HEK293 (cell line): ENCODE results near the gene MYOM1.

Experiments
- CTCF ChIA-PET: fragments of 350-600 bp; formaldehyde crosslinking; extraction: SDS; loops from one replicate; lab custom pipeline; 2021; ENCODE audit warnings: antibody characterized with exemption; lab: Yijun Ruan, JAX
- POLR2A ChIA-PET: fragments of 300-600 bp; formaldehyde crosslinking; extraction: SDS; loops from one replicate; lab custom pipeline; 2020; ENCODE audit warnings: antibody characterized with exemption, inconsistent platforms; lab: Yijun Ruan, JAX
- H3K27ac ChIP-seq: fragments of 200-500 bp; sonication (Bioruptor generic); 2 replicates; pipeline ENCODE4 v1.5.1; 2014; ENCODE audit warnings: low read depth, low read length, control low read depth, inconsistent platforms; ENCODE audit errors: extremely low read depth
- H3K36me3 ChIP-seq, 2 experiments: fragments of 200-500 bp in 1 of 2; sonication (Bioruptor generic) in 1 of 2; 1 replicate in 1 of 2; 2 replicates in 1 of 2; pipeline ENCODE4 v1.5.1; 2014 to 2017; ENCODE audit warnings: inconsistent platforms in 2 of 2, low read length in 2 of 2; ENCODE audit not compliant: control insufficient read depth in 2 of 2, insufficient read depth in 1 of 2
- H3K4me1 ChIP-seq: fragments of 200-500 bp; sonication (Bioruptor generic); 2 replicates; pipeline ENCODE4 v1.5.1; 2014; ENCODE audit warnings: mild to moderate bottlenecking, low read length, inconsistent platforms; ENCODE audit not compliant: control insufficient read depth, insufficient read depth
- H3K4me3 ChIP-seq: 2 replicates; pipeline ENCODE4 v1.5.1; 2011; ENCODE audit warnings: low read depth, mild to moderate bottlenecking, control low read depth, low read length, moderate library complexity
- H3K9me3 ChIP-seq: fragments of 200-500 bp; sonication (Bioruptor generic); 2 replicates; pipeline ENCODE4 v1.5.1; 2014; ENCODE audit warnings: low read depth, low read length, inconsistent platforms; ENCODE audit not compliant: control insufficient read depth, insufficient read depth
- KLF7 ChIP-seq: fragments of 450-650 bp; formaldehyde crosslinking; IDR thresholded peaks from 2 replicates; pipeline ENCODE4 v1.5.1; 2016; ENCODE audit warnings: missing biosample characterization, missing genetic modification characterization, borderline replicate concordance
- OVOL3 ChIP-seq: fragments of 450-650 bp; formaldehyde crosslinking; IDR thresholded peaks from 2 replicates; pipeline ENCODE4 v1.5.1; 2016; ENCODE audit warnings: missing biosample characterization, missing genetic modification characterization
- PRDM2 ChIP-seq: fragments of 450-650 bp; formaldehyde crosslinking; IDR thresholded peaks from 2 replicates; pipeline ENCODE4 v1.5.1; 2016; ENCODE audit warnings: missing biosample characterization, missing genetic modification characterization, borderline replicate concordance
- PRDM6 ChIP-seq: fragments of 450-650 bp; formaldehyde crosslinking; IDR thresholded peaks from 2 replicates; pipeline ENCODE4 v1.5.1; 2017; ENCODE audit warnings: missing biosample characterization, missing genetic modification characterization
- YY2 ChIP-seq: fragments of 450-650 bp; formaldehyde crosslinking; IDR thresholded peaks from 2 replicates; pipeline ENCODE4 v1.5.1; 2016; ENCODE audit warnings: missing biosample characterization, missing genetic modification characterization
- ZBTB21 ChIP-seq: fragments of 450-650 bp; formaldehyde crosslinking; IDR thresholded peaks from 2 replicates; pipeline ENCODE4 v1.5.1; 2017; ENCODE audit warnings: missing biosample characterization, missing genetic modification characterization
- ZBTB48 ChIP-seq: fragments of 450-650 bp; formaldehyde crosslinking; IDR thresholded peaks from 2 replicates; pipeline ENCODE4 v1.5.1; 2016; ENCODE audit warnings: missing biosample characterization, missing genetic modification characterization
- ZNF132 ChIP-seq: fragments of 450-650 bp; formaldehyde crosslinking; IDR thresholded peaks from 2 replicates; pipeline ENCODE4 v1.5.1; 2017; ENCODE audit warnings: missing biosample characterization, missing genetic modification characterization, borderline replicate concordance
- ZNF157 ChIP-seq: fragments of 450-650 bp; formaldehyde crosslinking; IDR thresholded peaks from 2 replicates; pipeline ENCODE4 v1.5.1; 2016; ENCODE audit warnings: missing biosample characterization, missing genetic modification characterization
- ZNF280D ChIP-seq: fragments of 450-650 bp; formaldehyde crosslinking; IDR thresholded peaks from 2 replicates; pipeline ENCODE4 v1.5.1; 2016; ENCODE audit warnings: missing biosample characterization, missing genetic modification characterization
- ZNF302 ChIP-seq: fragments of 450-650 bp; formaldehyde crosslinking; IDR thresholded peaks from 2 replicates; pipeline ENCODE4 v1.5.1; 2016; ENCODE audit warnings: missing biosample characterization, missing genetic modification characterization, low read depth
- ZNF398 ChIP-seq: fragments of 450-650 bp; formaldehyde crosslinking; IDR thresholded peaks from 2 replicates; pipeline ENCODE4 v1.5.1; 2017; ENCODE audit warnings: missing biosample characterization, missing genetic modification characterization
- ZNF426 ChIP-seq: fragments of 450-650 bp; formaldehyde crosslinking; IDR thresholded peaks from 2 replicates; pipeline ENCODE4 v1.5.1; 2017; ENCODE audit warnings: missing biosample characterization, missing genetic modification characterization, mild to moderate bottlenecking, inconsistent platforms, moderate library complexity
- ZNF488 ChIP-seq: fragments of 450-650 bp; formaldehyde crosslinking; IDR thresholded peaks from 2 replicates; pipeline ENCODE4 v1.5.1; 2016; ENCODE audit warnings: missing biosample characterization, missing genetic modification characterization
- ZNF548 ChIP-seq: fragments of 450-650 bp; formaldehyde crosslinking; IDR thresholded peaks from 2 replicates; pipeline ENCODE4 v1.5.1; 2016; ENCODE audit warnings: missing biosample characterization, missing genetic modification characterization
- ZNF561 ChIP-seq: fragments of 450-650 bp; IDR thresholded peaks from 2 replicates; pipeline ENCODE4 v1.5.1; 2018; ENCODE audit warnings: missing biosample characterization, missing genetic modification characterization, borderline replicate concordance
- ZNF571 ChIP-seq: fragments of 450-650 bp; formaldehyde crosslinking; IDR thresholded peaks from 2 replicates; pipeline ENCODE4 v1.5.0; 2017; ENCODE audit warnings: missing biosample characterization, missing genetic modification characterization
- ZNF580 ChIP-seq: fragments of 450-650 bp; formaldehyde crosslinking; IDR thresholded peaks from 2 replicates; pipeline ENCODE4 v1.5.1; 2016; ENCODE audit warnings: missing biosample characterization, missing genetic modification characterization
- ZNF654 ChIP-seq: fragments of 450-650 bp; formaldehyde crosslinking; IDR thresholded peaks from 2 replicates; pipeline ENCODE4 v1.5.1; 2016; ENCODE audit warnings: low read depth, missing biosample characterization, missing genetic modification characterization
- ZNF747 ChIP-seq: fragments of 450-650 bp; formaldehyde crosslinking; IDR thresholded peaks from 2 replicates; pipeline ENCODE4 v1.5.1; 2016; ENCODE audit warnings: missing biosample characterization, missing genetic modification characterization
- ZSCAN18 ChIP-seq: fragments of 450-650 bp; formaldehyde crosslinking; IDR thresholded peaks from 2 replicates; pipeline ENCODE4 v1.5.1; 2016; ENCODE audit warnings: missing biosample characterization, missing genetic modification characterization

Gene MYOM1

GRCh38 chr18:3233433-3234168, 13.8 kb upstream of the MYOM1 start (continued):
- no peak for TF ChIP-seq ZNF398 (tag by site-specific recombination)
- no peak for TF ChIP-seq ZNF654 (tag by site-specific recombination)
- TF ChIP-seq ZNF571: no peak
- TF ChIP-seq ZNF580: no peak
- TF ChIP-seq PRDM6 (tag by site-specific recombination): no peak
- no peak for TF ChIP-seq KLF7 (tag by site-specific recombination)
- no peak for TF ChIP-seq ZBTB48 (tag by site-specific recombination)
- no peak for TF ChIP-seq ZNF488 (tag by site-specific recombination)
- TF ChIP-seq PRDM2 (tag by site-specific recombination): no peak
- TF ChIP-seq ZBTB21 (tag by site-specific recombination): no peak
- no peak for TF ChIP-seq ZNF280D

- H3K27ac ChIP-seq: no peak overlapping the region
- TF ChIP-seq ZNF426 (tag by site-specific recombination) (no peak), ZNF302 (tag by site-specific recombination) (no peak), ZNF132 (no peak), YY2 (tag by site-specific recombination) (no peak), ZNF561 (no peak), ZNF747 (tag by site-specific recombination) (no peak), ZNF548 (no peak), ZNF157 (tag by site-specific recombination) (no peak), ZSCAN18 (tag by site-specific recombination) (no peak), OVOL3 (tag by site-specific recombination) (no peak)
Observed at GRCh38 chr18:3233004-3233403, 13.2 kb upstream of the MYOM1 start.

More at GRCh38 chr18:3233004-3233403, 13.2 kb upstream of the MYOM1 start:
- no peaks in the 10 kb centered on the region for H3K4me1 ChIP-seq
- no peaks in the 10 kb centered on the region for H3K36me3 ChIP-seq
- ChIA-PET POLR2A (no interaction called here), CTCF (interaction anchor here (0.6 kb wide), 1 partner anchor 13 kb away, joined by 3 read pairs; no protein-coding TSS in a partner anchor)
- H3K4me3 ChIP-seq: no peak overlapping the region
- H3K9me3 ChIP-seq: no peaks in the 10 kb centered on the region
